Measurements from ENCODE around the gene XBP1. TPM values are rescaled to one million over a fixed set of nuclear protein-coding genes. Genes with fewer than 3 reads are reported as not detected.

XBP1 gene
- total and polyA plus RNA-seq, 2 donors (not counting 1 experiment from before 2014, with no cell fraction given): 16.8 to 69.8 TPM

- Histone ChIP-seq H3K27me3 (replicated peaks in 1 of 4; ENCODE audit: control extremely low read depth in 1 of 4, control insufficient read depth in 3 of 4, insufficient read depth in 4 of 4, low read length in 3 of 4) (no peaks in the 10 kb centered on the region), H4K20me1 (ENCODE audit: control insufficient read depth, insufficient read depth, low read length, poor library complexity, severe bottlenecking) (no peaks in the 10 kb centered on the region), H3K27ac (ENCODE audit: low read length in 2 of 2) (no peak overlapping the region), H3K9me3 (ENCODE audit: control extremely low read depth in 1 of 3, control insufficient read depth in 2 of 3, insufficient read depth in 1 of 3, low read length in 2 of 3) (no peaks in the 10 kb centered on the region), H3K4me2 (replicated peaks; ENCODE audit: low read depth, low read length, poor library complexity, severe bottlenecking) (no peak overlapping the region), H3K4me1 (ENCODE audit: control insufficient read depth in 2 of 2, insufficient read depth in 2 of 2, low read length in 2 of 2) (peaks cover 24 to 27% of the 10 kb centered on the region in 2 donors), H2AFZ (ENCODE audit: insufficient read depth, low read depth, low read length, poor library complexity, severe bottlenecking) (no peak overlapping the region), H3K79me2 (ENCODE audit: control insufficient read depth, insufficient read depth, low read length) (no peaks in the 10 kb centered on the region), H3K9ac (ENCODE audit: low read length) (no peak overlapping the region), H3K36me3 (replicated peaks in 1 of 2; ENCODE audit: control extremely low read depth in 1 of 2, control insufficient read depth in 1 of 2, extremely low read depth in 1 of 2, insufficient read depth in 2 of 2, low read length in 1 of 2) (no peaks in the 10 kb centered on the region), H3K4me3 (ENCODE audit: control extremely low read depth in 1 of 5, extremely low read depth in 1 of 5, insufficient read depth in 1 of 5, low read depth in 2 of 5, low read length in 4 of 5) (no peak overlapping the region)
- H3K4me1 Mint-ChIP-seq: peaks cover 30% of the 10 kb centered on the region
- H3K27ac Mint-ChIP-seq: no peak overlapping the region
- ATAC-seq (ENCODE audit: low read depth) (no peak), DNase-seq (no peak)
- TF ChIP-seq EZH2 (IDR thresholded peaks at IDR 0.05; ENCODE audit: borderline replicate concordance, insufficient read depth, low read depth, low read length, poor library complexity, severe bottlenecking): no peak
- TF ChIP-seq, protein P1, sequence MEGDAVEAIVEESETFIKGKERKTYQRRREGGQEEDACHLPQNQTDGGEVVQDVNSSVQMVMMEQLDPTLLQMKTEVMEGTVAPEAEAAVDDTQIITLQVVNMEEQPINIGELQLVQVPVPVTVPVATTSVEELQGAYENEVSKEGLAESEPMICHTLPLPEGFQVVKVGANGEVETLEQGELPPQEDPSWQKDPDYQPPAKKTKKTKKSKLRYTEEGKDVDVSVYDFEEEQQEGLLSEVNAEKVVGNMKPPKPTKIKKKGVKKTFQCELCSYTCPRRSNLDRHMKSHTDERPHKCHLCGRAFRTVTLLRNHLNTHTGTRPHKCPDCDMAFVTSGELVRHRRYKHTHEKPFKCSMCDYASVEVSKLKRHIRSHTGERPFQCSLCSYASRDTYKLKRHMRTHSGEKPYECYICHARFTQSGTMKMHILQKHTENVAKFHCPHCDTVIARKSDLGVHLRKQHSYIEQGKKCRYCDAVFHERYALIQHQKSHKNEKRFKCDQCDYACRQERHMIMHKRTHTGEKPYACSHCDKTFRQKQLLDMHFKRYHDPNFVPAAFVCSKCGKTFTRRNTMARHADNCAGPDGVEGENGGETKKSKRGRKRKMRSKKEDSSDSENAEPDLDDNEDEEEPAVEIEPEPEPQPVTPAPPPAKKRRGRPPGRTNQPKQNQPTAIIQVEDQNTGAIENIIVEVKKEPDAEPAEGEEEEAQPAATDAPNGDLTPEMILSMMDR (IDR thresholded peaks at IDR 0.05): no peak
- CTCF ChIA-PET: interaction anchor here (1.1 to 7.5 kb wide), 5 partner anchors 12 to 246 kb away, joined by 3 to 39 read pairs (median 4); partner anchors contain the start of gene XBP1
- POLR2A ChIA-PET: no interaction called here
- no peak overlapping the region for H3K4me3 Mint-ChIP-seq
- H3K9me3 Mint-ChIP-seq (ENCODE audit: insufficient read depth): no peaks in the 10 kb centered on the region
- no CpG with 5 or more reads among the region's 5 CpGs for WGBS (ENCODE audit: insufficient coverage)
- intact Hi-C loops (cut with micrococcal nuclease): no loop called here
- no peaks in the 10 kb centered on the region for H3K27me3 Mint-ChIP-seq
These were observed 12.1 kb upstream of the XBP1 start for GRCh38 chr22:28812516-28812915.

DNA sequence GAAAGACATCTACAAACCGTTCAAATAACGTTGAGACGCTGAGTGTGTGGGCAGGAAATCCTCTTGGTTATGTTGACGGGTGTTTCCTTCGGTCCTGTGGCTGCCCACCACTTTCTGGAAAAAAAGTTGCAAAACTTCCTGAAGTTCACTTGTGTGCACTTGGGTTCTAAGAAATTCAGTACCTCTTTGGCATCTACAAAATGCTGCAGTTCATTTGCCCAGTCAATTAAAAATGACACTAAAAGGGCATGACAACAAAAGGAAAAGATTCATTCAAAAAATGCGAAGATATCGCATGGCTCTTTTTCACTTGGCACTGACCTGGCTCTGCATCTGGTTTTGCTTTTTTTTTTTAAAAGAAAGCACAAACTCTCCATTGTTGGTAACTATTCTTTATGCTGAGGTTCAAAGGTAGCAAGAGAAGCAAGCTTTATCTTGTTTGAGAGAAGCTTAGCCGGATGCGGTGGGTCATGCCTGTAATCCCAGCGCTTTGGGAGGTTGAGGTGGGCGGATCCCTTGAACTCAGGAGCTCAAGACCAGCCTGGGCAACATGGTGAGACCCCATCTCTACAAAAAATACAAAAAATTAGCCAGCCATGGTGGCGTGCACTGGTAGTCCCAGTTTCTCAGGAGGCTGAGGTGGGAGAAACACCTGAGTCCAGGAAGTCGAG, 10.6 kb upstream of the XBP1 start:
- Histone ChIP-seq H3K4me1 (ENCODE audit: control insufficient read depth in 2 of 2, insufficient read depth in 2 of 2, low read length in 2 of 2) (peaks cover 24 to 27% of the 10 kb centered on the region in 2 donors), H3K27ac (ENCODE audit: low read length in 2 of 2) (no peak overlapping the region), H3K79me2 (ENCODE audit: control insufficient read depth, insufficient read depth, low read length) (no peaks in the 10 kb centered on the region), H3K9ac (ENCODE audit: low read length) (peak overlapping the region; percentile 51), H3K4me3 (ENCODE audit: control extremely low read depth in 1 of 5, extremely low read depth in 1 of 5, insufficient read depth in 1 of 5, low read depth in 2 of 5, low read length in 4 of 5) (peak overlapping the region in 4 of 5 experiments; percentile 6 to 53 (median 40)), H3K9me3 (ENCODE audit: control extremely low read depth in 1 of 3, control insufficient read depth in 2 of 3, insufficient read depth in 1 of 3, low read length in 2 of 3) (no peaks in the 10 kb centered on the region), H3K4me2 (replicated peaks; ENCODE audit: low read depth, low read length, poor library complexity, severe bottlenecking) (peak overlapping the region; percentile 62), H4K20me1 (ENCODE audit: control insufficient read depth, insufficient read depth, low read length, poor library complexity, severe bottlenecking) (no peaks in the 10 kb centered on the region), H2AFZ (ENCODE audit: insufficient read depth, low read depth, low read length, poor library complexity, severe bottlenecking) (peak overlapping the region; percentile 41), H3K27me3 (replicated peaks in 1 of 4; ENCODE audit: control extremely low read depth in 1 of 4, control insufficient read depth in 3 of 4, insufficient read depth in 4 of 4, low read length in 3 of 4) (no peaks in the 10 kb centered on the region), H3K36me3 (replicated peaks in 1 of 2; ENCODE audit: control extremely low read depth in 1 of 2, control insufficient read depth in 1 of 2, extremely low read depth in 1 of 2, insufficient read depth in 2 of 2, low read length in 1 of 2) (no peaks in the 10 kb centered on the region)
- TF ChIP-seq, protein P1 (IDR thresholded peaks at IDR 0.05): no peak
- no peak for TF ChIP-seq EZH2 (IDR thresholded peaks at IDR 0.05; ENCODE audit: borderline replicate concordance, insufficient read depth, low read depth, low read length, poor library complexity, severe bottlenecking)
- 29% methylated on average over 5 of the region's 13 CpGs for whole genome bisulfite sequencing (ENCODE audit: insufficient coverage)
- Mint-ChIP-seq H3K4me3 (peak overlapping the region; percentile 86), H3K9me3 (ENCODE audit: insufficient read depth) (no peaks in the 10 kb centered on the region), H3K27me3 (no peaks in the 10 kb centered on the region), H3K27ac (no peak overlapping the region), H3K4me1 (peaks cover 30% of the 10 kb centered on the region)
- intact Hi-C loops (cut with micrococcal nuclease): no loop called here
- ATAC-seq (ENCODE audit: low read depth): no peak
- DNase-seq: no peak
- ChIA-PET POLR2A (interaction anchor here (0.7 to 1.5 kb wide), 2 partner anchors 11 to 261 kb away, joined by 3 to 8 read pairs; partner anchors contain the start of gene XBP1), CTCF (interaction anchor here (1.4 to 7.5 kb wide), 3 partner anchors 11 to 211 kb away, joined by 3 to 39 read pairs (median 7); partner anchors contain the start of gene XBP1)

Data from B cell (primary cell).